Mesenchymal stem cell (in vitro differentiated cells and primary cell): ENCODE results near the gene SYNPR.

Experiments used
- DNase-seq: peaks from one replicate; pipeline ENCODE4 v3.0.0-alpha.2; 2013
- H2AFZ ChIP-seq: one replicate; pipeline ENCODE4 v1.6.1; 2013; ENCODE audit warnings: low read depth, mild to moderate bottlenecking, control low read depth, inconsistent platforms, low read length, moderate library complexity
- H2AK5ac ChIP-seq: 2 replicates; pipeline ENCODE4 v1.6.1; 2013; ENCODE audit warnings: low read length, moderate library complexity, mild to moderate bottlenecking, inconsistent platforms; ENCODE audit not compliant: severe bottlenecking
- H2BK120ac ChIP-seq: one replicate; pipeline ENCODE4 v1.6.1; 2013; ENCODE audit warnings: low read depth, mild to moderate bottlenecking, inconsistent platforms, low read length, moderate library complexity
- H2BK12ac ChIP-seq, 2 experiments: one replicate each; pipeline ENCODE4 v1.6.1; 2013; ENCODE audit warnings: inconsistent platforms in 2 of 2, low read length in 2 of 2, mild to moderate bottlenecking in 2 of 2, moderate library complexity in 2 of 2, control low read depth in 1 of 2
- H2BK15ac ChIP-seq: one replicate; pipeline ENCODE4 v1.6.1; 2013; ENCODE audit warnings: mild to moderate bottlenecking, low read depth, inconsistent platforms; ENCODE audit not compliant: poor library complexity, severe bottlenecking
- H2BK5ac ChIP-seq: 2 replicates; pipeline ENCODE4 v1.6.1; 2013; ENCODE audit warnings: low read depth, mild to moderate bottlenecking, low read length, control low read depth, inconsistent platforms; ENCODE audit not compliant: poor library complexity, severe bottlenecking
- H3K14ac ChIP-seq, 2 experiments: one replicate each; pipeline ENCODE4 v1.6.1; 2013; ENCODE audit warnings: inconsistent platforms in 2 of 2, low read length in 2 of 2, control low read depth in 1 of 2, mild to moderate bottlenecking in 1 of 2, moderate library complexity in 1 of 2
- H3K18ac ChIP-seq, 2 experiments: one replicate each; pipeline ENCODE4 v1.6.1; 2013; ENCODE audit warnings: inconsistent platforms in 2 of 2, low read length in 2 of 2, control low read depth in 1 of 2, low read depth in 1 of 2, mild to moderate bottlenecking in 1 of 2
- H3K23ac ChIP-seq, 2 experiments: one replicate each; pipeline ENCODE4 v1.6.1; 2013; ENCODE audit warnings: inconsistent platforms in 2 of 2, low read length in 2 of 2, mild to moderate bottlenecking in 2 of 2, moderate library complexity in 2 of 2, control low read depth in 1 of 2
- H3K27ac ChIP-seq: 2 replicates; pipeline ENCODE4 v1.5.1; 2013; ENCODE audit warnings: mild to moderate bottlenecking, moderate library complexity, low read length, control low read depth, inconsistent platforms; ENCODE audit not compliant: poor library complexity, severe bottlenecking
- H3K27me3 ChIP-seq, 2 experiments: 2 replicates each; pipeline versions ENCODE4 v1.6.1 to v1.7.0; 2013; ENCODE audit warnings: low read length in 2 of 2, mild to moderate bottlenecking in 2 of 2, moderate library complexity in 2 of 2, control low read depth in 1 of 2, inconsistent platforms in 1 of 2; ENCODE audit not compliant: control insufficient read depth in 1 of 2, insufficient read depth in 1 of 2
- H3K36me3 ChIP-seq, 2 experiments: 2 replicates each; pipeline versions ENCODE4 v1.6.1 to v1.7.0; 2013; ENCODE audit warnings: low read length in 2 of 2, control low read depth in 1 of 2, inconsistent platforms in 1 of 2, low read depth in 1 of 2, mild to moderate bottlenecking in 1 of 2; ENCODE audit not compliant: insufficient read depth in 2 of 2, control insufficient read depth in 1 of 2
- H3K4ac ChIP-seq, 2 experiments: one replicate each; pipeline ENCODE4 v1.6.1; 2013; ENCODE audit warnings: inconsistent platforms in 2 of 2, low read length in 2 of 2, mild to moderate bottlenecking in 2 of 2, moderate library complexity in 2 of 2, control low read depth in 1 of 2, low read depth in 1 of 2
- H3K4me1 ChIP-seq: 2 replicates; pipeline ENCODE4 v1.6.1; 2013; ENCODE audit warnings: low read depth, low read length, control low read depth; ENCODE audit not compliant: control insufficient read depth, insufficient read depth
- H3K4me2 ChIP-seq: 2 replicates; pipeline ENCODE4 v1.6.1; 2013; ENCODE audit warnings: low read length, mild to moderate bottlenecking, inconsistent platforms; ENCODE audit not compliant: poor library complexity, severe bottlenecking
- H3K4me3 ChIP-seq, 2 experiments: 2 replicates each; pipeline versions ENCODE4 v1.5.1 to v1.7.0; 2013; ENCODE audit warnings: low read length in 2 of 2, mild to moderate bottlenecking in 2 of 2, control low read depth in 1 of 2, low read depth in 1 of 2; ENCODE audit not compliant: insufficient read depth in 1 of 2
- H3K79me1 ChIP-seq: replicated peaks from 2 replicates; pipeline ENCODE4 v1.6.1; 2013; ENCODE audit warnings: mild to moderate bottlenecking, control low read depth, low read length, inconsistent platforms; ENCODE audit not compliant: poor library complexity, severe bottlenecking
- H3K9ac ChIP-seq: 2 replicates; pipeline ENCODE4 v1.7.0; 2013; ENCODE audit warnings: mild to moderate bottlenecking, low read length, moderate library complexity
- H3K9me3 ChIP-seq: 2 replicates; pipeline ENCODE4 v1.7.0; 2013; ENCODE audit warnings: mild to moderate bottlenecking, low read length; ENCODE audit not compliant: control insufficient read depth
- H4K8ac ChIP-seq: one replicate; pipeline ENCODE4 v1.6.1; 2013; ENCODE audit warnings: inconsistent platforms, mild to moderate bottlenecking, low read length, moderate library complexity
- H4K91ac ChIP-seq: one replicate; pipeline ENCODE4 v1.6.1; 2013; ENCODE audit warnings: mild to moderate bottlenecking, low read length, inconsistent platforms
- WGBS: methylation state at CpG from one replicate; pipeline ENCODE4 v1.1.7; 2013; ENCODE audit warnings: mixed read lengths; 5-methylcytosine and 5-hydroxymethylcytosine counted together

The SYNPR gene

DNA sequence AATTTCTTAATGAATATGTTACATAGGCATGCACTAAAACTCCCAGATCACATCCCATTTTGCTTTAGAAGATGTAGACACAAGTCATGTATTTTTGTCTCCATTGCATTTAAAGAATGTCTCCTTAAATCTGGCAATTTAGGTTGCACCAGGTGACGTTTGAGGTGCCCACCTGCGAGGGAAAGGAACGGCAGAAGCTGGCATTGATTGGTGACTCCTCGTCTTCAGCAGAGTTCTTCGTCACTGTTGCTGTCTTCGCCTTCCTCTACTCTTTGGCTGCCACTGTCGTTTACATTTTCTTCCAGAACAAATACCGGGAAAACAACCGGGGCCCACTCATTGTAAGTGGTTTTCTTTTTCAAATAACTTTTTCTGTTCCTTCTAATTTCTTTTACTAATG lies 278.3 kb downstream of the SYNPR start:
- Histone ChIP-seq H2BK5ac (no peak overlapping the region), H3K18ac (no peak overlapping the region), H2BK120ac (no peak overlapping the region), H3K4me3 (no peak overlapping the region), H2AFZ (no peak overlapping the region), H2BK15ac (no peak overlapping the region), H2AK5ac (no peak overlapping the region), H3K4me2 (no peak overlapping the region), H2BK12ac (no peak overlapping the region), H3K4me1 (no peaks in the 10 kb centered on the region), H3K36me3 (no peaks in the 10 kb centered on the region), H3K27ac (no peak overlapping the region), H3K23ac (no peak overlapping the region), H3K27me3 (no peaks in the 10 kb centered on the region), H3K79me1 (no peaks in the 10 kb centered on the region), H3K9ac (no peak overlapping the region), H3K14ac (no peak overlapping the region), H3K4ac (no peak overlapping the region), H3K9me3 (no peaks in the 10 kb centered on the region), H4K91ac (no peak overlapping the region), H4K8ac (no peak overlapping the region)
- 73% methylated on average over 7 of the region's 9 CpGs for WGBS
- no peak for DNase-seq

GRCh38 chr3:63557912-63558311 lies 279.8 kb downstream of the SYNPR start:
- no peak overlapping the region for H4K91ac ChIP-seq
- H2BK15ac ChIP-seq, result no peak overlapping the region
- no peaks in the 10 kb centered on the region for H3K27me3 ChIP-seq
- H2AK5ac ChIP-seq, result no peak overlapping the region
- no peak overlapping the region for H3K23ac ChIP-seq
- H3K9me3 ChIP-seq, result no peaks in the 10 kb centered on the region
- H3K27ac ChIP-seq, result no peak overlapping the region
- H2BK5ac ChIP-seq, result no peak overlapping the region
- H3K4me1 ChIP-seq, result no peaks in the 10 kb centered on the region
- H3K9ac ChIP-seq, result no peak overlapping the region
- H3K4me2 ChIP-seq, result no peak overlapping the region
- no peak overlapping the region for H2AFZ ChIP-seq
- H3K14ac ChIP-seq, result no peak overlapping the region
- no peak overlapping the region for H2BK12ac ChIP-seq
- H2BK120ac ChIP-seq, result no peak overlapping the region
- H3K4me3 ChIP-seq, result no peak overlapping the region
- no peak overlapping the region for H4K8ac ChIP-seq
- H3K18ac ChIP-seq, result no peak overlapping the region
- H3K4ac ChIP-seq, result no peak overlapping the region
- DNase-seq, result no peak
- no peaks in the 10 kb centered on the region for H3K36me3 ChIP-seq
- no peaks in the 10 kb centered on the region for H3K79me1 ChIP-seq

GRCh38 chr3:63559884-63560283 lies 281.8 kb downstream of the SYNPR start:
- Histone ChIP-seq H2AFZ (no peak overlapping the region), H3K4me3 (no peak overlapping the region), H2BK120ac (no peak overlapping the region), H3K4me2 (no peak overlapping the region), H4K8ac (no peak overlapping the region), H3K27me3 (no peaks in the 10 kb centered on the region), H3K79me1 (no peaks in the 10 kb centered on the region), H3K9ac (no peak overlapping the region), H2BK5ac (no peak overlapping the region), H3K4me1 (no peaks in the 10 kb centered on the region), H3K9me3 (no peaks in the 10 kb centered on the region), H3K36me3 (no peaks in the 10 kb centered on the region), H4K91ac (no peak overlapping the region), H3K27ac (no peak overlapping the region), H3K4ac (no peak overlapping the region), H3K14ac (no peak overlapping the region), H3K23ac (no peak overlapping the region), H2AK5ac (no peak overlapping the region), H2BK15ac (no peak overlapping the region), H2BK12ac (no peak overlapping the region), H3K18ac (no peak overlapping the region)
- no CpG with 5 or more reads among the region's 2 CpGs for WGBS
- DNase-seq, result no peak

DNA sequence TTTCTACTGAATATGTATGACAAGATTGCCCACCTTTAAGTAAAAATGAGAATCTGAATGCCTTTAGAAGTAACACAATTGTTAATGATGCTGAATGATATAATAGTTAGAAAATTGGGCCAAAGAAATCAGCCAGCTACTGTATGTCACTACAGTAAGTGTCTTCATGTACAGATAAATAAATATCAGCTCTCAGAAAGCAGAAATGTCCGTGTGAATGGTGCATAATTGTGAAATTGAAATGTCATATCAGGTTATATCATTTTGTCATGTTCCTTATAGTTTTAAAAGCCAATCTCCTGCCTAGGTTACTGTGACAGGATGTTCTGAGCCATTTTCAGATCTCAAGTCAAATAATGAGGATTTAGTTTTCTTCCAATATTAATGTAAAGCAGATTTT lies 283.8 kb downstream of the SYNPR start:
- Histone ChIP-seq H2BK120ac (no peak overlapping the region), H2BK12ac (no peak overlapping the region), H2AFZ (no peak overlapping the region), H3K14ac (no peak overlapping the region), H2BK5ac (no peak overlapping the region), H3K23ac (no peak overlapping the region), H3K4me2 (no peak overlapping the region), H3K36me3 (no peaks in the 10 kb centered on the region), H3K4ac (no peak overlapping the region), H2AK5ac (no peak overlapping the region), H3K4me1 (no peaks in the 10 kb centered on the region), H3K18ac (no peak overlapping the region), H3K9ac (no peak overlapping the region), H4K91ac (no peak overlapping the region), H4K8ac (no peak overlapping the region), H3K27me3 (no peaks in the 10 kb centered on the region), H3K9me3 (no peaks in the 10 kb centered on the region), H3K4me3 (no peak overlapping the region), H2BK15ac (no peak overlapping the region), H3K27ac (no peak overlapping the region), H3K79me1 (no peaks in the 10 kb centered on the region)
- WGBS, result no CpG with 5 or more reads among the region's 1 CpG
- DNase-seq, result no peak
